HG03378 (cell line): Measurements from ENCODE around the gene GLT8D2.
"Not testable (repeated sequence)": the region's sequence is repeated elsewhere in the genome, so short reads cannot be mapped to it uniquely, and the experiment has no call there.

ENCODE experiments used
- ATAC-seq: cut with Tn5 transposase; IDR thresholded peaks from one replicate; pipeline ENCODE4 v1.9.1; 2021; ENCODE audit warnings: mild to moderate bottlenecking, moderate library complexity; ENCODE audit not compliant: unreplicated experiment

GLT8D2 gene

DNA sequence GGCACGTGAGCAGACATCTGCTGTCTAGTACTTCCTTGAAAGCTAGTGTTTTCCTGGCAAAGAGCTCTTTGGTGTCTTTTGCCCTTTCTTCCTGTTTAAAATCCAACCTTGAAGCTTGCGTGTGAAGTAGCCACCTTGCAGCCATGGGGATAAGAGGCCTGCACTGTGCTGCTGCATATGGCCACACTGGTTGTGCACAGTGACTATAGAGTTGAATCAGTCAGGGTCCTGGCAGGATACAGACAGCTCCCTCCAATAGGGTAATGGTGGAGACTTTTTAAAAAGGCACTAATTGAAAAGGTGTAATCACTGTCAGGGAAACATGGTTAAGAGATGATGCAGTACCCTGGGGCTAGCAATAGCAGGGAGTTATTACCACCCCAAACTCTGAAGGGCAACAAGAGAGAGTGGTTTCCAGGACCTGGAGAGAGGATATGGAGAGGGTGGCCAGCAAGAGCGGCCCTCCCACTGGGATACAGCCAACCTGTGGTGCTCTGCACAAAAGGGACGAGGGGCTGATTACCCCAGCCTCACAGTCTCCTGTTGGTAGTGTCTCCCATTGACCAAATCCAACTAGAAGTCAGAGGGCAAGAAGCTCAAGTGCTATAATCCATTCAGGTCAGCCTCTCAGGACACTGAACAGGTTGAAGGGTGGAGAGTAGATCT lies 4.8 kb upstream of the GLT8D2 start:
- ATAC-seq = no peak

DNA sequence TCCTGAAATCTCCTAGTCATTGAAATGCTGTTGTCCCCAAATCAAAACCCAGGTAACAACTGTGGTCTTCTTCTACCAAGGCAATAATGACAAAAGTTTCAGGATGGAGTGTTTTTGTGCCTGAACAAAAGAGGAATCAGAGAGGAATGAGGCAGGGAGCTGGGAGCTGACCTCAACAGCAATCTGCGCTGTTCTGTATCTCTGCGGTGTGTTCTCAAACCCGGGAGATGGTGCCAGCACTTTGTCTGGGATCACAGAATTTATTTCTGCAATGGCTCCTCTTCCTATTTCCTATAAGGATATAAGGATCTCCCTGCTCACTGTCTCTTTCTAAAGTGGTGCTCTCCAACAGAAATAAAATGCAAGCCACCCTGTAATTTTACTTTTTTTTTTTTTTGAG lies 449 bp upstream of the GLT8D2 start:
- ATAC-seq = no peak

- ATAC-seq = no peak
Measured at GRCh38 chr12:104049278-104049902, 597 bp downstream of the GLT8D2 start.

DNA sequence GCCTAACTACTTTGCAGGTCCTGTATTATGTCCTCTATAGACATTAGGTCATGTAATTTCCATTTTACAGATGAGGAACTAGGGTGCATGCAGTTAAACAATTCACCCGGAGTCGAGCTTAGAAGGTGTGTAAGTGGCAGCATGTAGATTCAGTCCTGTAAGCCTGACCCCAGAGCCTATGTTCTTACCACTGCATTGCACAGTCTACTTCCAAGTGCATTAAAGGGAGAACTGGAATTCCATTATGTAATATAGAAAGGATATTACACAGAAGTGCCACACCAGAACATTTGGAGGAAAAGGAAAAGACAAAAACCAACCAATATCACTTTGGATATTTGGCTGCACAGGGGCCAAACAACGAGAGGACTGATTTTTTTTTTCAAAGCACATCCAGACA lies 1.2 kb downstream of the GLT8D2 start:
- no peak for ATAC-seq

GRCh38 chr12:104048162-104048561 lies 1.8 kb downstream of the GLT8D2 start:
- ATAC-seq = no peak

- ATAC-seq = no peak
Measured at GRCh38 chr12:104046306-104046705, 3.7 kb downstream of the GLT8D2 start.

DNA sequence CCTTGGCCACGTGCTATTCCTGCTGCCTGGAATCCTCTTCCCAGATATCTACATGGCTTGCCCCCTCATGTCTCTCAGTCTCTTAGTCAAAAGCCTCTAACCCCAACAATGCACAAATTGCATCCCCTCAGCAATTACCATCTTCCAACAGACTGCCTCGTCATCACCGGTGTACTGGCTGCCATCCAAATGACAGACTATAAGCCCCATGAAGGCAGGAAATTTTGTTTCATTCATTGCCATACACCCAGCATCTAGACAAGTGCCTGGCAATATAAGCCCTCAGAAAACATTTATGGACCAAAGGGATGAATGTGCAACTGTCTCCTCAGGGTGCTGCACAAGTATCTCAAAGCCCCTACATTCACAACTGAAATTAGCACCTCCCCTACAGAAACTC lies 5.8 kb downstream of the GLT8D2 start:
- ATAC-seq = no peak

GRCh38 chr12:104042580-104042979 lies 7.4 kb downstream of the GLT8D2 start:
- ATAC-seq = no peak

GRCh38 chr12:104039769-104040168 lies 10.2 kb downstream of the GLT8D2 start:
- not testable (repeated sequence) for ATAC-seq

DNA sequence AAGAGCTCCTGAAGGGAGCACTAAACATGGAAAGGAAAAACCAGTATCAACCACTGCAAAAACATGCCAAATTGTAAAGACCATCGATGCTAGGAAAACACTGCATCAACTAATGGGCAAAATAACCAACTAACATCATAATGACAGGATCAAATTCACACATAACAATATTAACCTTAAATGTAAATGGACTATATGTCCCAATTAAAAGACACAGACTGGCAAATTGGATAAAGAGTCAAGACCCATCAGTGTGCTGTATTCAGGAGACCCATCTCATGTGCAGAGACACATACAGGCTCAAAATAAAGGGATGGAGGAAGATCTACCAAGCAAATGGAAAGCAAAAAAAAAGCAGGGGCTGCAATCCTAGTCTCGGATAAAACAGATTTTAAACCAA lies 13.8 kb downstream of the GLT8D2 start:
- not testable (repeated sequence) for ATAC-seq

DNA sequence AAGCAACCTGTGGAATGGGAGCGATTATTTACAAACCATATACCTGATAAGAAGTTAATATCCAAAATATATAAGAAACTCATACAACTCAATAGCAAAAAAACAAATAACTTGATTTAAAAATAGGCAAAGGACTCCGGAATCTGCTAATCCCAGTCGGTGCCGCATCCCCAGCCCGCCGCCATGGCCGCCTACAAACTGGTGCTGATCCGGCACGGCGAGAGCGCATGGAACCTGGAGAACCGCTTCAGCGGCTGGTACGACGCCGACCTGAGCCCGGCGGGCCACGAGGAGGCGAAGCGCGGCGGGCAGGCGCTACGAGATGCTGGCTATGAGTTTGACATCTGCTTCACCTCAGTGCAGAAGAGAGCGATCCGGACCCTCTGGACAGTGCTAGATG lies 19.4 kb downstream of the GLT8D2 start:
- ATAC-seq = not testable (repeated sequence)

DNA sequence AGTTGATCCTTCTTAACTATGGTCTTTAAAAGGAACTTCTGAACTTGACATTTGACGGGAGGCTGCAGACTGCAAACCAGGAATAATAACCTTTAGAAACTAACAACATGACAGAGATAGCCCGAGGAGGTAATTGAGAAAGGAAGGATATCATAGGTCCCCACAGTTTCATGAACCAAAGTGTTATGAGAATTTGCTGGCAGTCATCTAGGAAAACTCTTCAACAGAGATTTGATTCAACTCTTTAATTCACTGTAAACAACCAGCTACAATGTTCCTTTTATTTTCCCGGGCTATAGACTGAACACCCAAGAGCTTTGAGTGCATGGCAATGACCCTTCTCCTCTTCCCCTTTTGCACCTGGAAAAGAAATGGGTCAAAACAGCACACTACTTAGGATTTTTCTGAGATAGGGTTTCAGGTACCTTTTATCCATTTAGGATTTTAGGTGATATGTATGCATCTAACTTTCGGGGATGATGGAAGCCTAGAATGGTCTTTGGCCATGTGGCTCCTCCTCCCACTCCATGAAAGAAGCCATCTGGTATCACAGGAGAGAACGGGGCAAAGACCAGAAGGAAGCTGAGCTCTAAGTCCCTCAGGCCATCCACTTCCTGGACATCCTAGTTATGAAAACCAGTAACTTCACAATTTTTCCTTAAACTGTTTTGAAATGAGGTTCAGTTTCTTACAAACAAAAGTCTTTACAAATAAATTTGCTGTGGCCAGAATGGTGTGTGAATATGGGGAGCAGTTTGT lies 23.0 kb downstream of the GLT8D2 start:
- no peak for ATAC-seq

DNA sequence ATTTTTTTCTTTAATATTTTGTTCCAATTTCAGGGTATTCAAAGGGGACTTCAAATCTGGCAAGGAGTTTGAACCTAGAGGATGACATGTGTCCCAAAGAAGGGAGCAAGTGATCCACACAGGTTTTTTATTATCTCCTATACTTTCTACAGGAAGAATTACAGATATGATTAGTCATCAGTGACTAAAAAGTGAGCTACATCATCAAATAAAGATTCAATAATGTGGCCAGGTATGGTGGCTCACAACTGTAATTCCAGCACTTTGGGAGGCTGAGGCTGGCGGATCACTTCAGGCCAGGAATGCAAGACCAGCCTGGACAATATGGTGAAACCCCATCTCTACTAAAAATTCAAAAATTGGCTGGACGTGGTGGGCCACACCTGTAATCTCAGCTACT lies 24.2 kb downstream of the GLT8D2 start:
- no peak for ATAC-seq

GRCh38 chr12:104024348-104024747 lies 25.6 kb downstream of the GLT8D2 start:
- no peak for ATAC-seq

DNA sequence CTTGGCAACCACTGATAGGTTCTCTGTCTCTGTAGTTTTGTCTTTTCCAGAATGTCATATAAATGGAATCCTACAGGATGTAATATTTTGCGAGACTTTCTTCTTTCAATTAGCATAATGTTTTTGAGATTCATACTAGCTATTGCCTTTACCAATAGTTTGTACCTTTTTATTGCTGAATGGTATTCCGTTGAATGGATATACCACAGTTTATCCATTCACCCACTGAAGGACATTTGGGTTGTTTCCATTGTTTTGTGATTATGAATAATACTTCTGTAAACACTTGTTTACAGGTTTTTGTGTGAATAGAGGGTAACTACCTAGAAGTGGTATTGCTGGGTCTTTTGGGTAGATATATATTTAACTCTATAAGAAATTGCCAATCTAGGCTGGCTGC lies 26.3 kb downstream of the GLT8D2 start:
- ATAC-seq = no peak

DNA sequence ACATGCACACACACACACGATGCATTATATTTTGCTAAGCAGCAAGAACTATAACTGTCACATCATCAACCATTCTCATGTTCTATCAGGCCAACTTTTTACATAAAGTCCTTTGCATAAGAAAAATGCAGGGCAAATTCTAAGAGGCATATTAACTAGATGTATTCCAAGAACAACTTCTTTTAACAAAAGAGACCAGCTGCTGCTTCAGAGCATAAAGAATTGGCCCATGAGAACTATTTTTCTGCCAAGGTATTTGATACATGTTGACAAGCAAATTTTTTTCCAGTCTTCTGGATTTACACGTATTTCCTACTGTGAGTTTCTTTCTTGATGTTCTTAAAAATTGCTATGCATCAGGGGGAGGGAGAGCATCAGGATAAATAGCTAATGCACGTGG lies 27.2 kb downstream of the GLT8D2 start:
- no peak for ATAC-seq

DNA sequence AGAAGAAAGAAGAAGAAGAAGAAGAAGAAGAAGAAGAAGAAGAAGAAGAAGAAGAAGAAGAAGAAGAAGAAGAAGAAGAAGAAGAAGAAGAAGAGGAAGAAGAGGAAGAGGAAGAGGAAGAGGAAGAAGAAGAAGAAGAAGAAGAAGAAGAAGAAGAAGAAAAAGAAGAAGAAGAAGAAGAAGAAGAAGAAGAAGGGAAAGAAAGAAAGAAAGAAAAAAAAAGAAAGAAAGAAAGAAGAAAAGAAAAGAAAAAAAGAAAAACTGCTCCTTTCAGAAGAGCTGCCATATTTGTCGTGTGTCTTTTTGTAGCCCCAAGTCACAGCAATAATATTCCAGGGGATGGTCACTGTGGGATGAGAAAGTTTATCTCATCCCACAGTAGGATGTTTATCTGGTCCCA lies 28.1 kb downstream of the GLT8D2 start:
- ATAC-seq = not testable (repeated sequence)

DNA sequence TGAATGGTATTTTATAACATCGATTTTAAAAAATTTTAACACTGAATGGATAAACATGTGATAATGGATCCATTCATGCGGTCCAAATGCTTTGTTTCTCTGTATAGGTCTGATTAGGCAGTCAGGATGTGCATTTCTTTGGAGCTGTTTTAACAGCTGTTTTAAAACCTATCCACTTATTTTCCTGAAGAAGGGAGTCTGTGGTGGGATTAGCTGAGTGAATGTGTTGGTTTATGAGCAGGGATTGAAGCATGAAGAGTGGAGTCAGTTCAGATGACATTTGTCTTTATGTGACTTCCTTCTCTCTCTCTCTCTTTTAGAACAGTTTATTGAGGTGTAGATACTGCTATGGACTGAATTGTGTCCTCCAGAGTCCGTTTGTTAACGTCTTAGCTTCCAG lies 37.7 kb downstream of the GLT8D2 start:
- ATAC-seq = no peak

- no peak for ATAC-seq
Measured at GRCh38 chr12:104011253-104011652, 38.7 kb downstream of the GLT8D2 start.

- ATAC-seq = no peak
Measured at GRCh38 chr12:104010606-104011169, 39.3 kb downstream of the GLT8D2 start.

GRCh38 chr12:104010121-104010520 lies 39.9 kb downstream of the GLT8D2 start:
- ATAC-seq = no peak

- no peak for ATAC-seq
Measured at GRCh38 chr12:104006929-104007328, 43.1 kb downstream of the GLT8D2 start.
